ENCODE data around the gene GSTT2. TPM values are rescaled to one million over a fixed set of nuclear protein-coding genes. Genes with fewer than 3 reads are reported as not detected.
A peak's percentile ranks its signal among the peaks of the same experiment; 100 is the strongest.

Gene GSTT2
- total and polyA plus RNA-seq, 9 of the 15 experiments (the other 6 are each of a cell fraction or from before 2014, with no cell fraction given), result not detected

- TF ChIP-seq MGA (IDR thresholded peaks at IDR 0.05) (0 out of 2 replicates have a peak, but pooled peaks have one; percentile 15), LEF1 (IDR thresholded peaks at IDR 0.05) (peak; percentile 41; the same call in 1 of the 2 replicates), WHSC1 (IDR thresholded peaks at IDR 0.05; ENCODE audit: low read length) (no peak), CCNT2 (IDR thresholded peaks at IDR 0.05; ENCODE audit: borderline replicate concordance, extremely low read depth, insufficient read length, low read depth, low read length) (peak; percentile 17), TEAD4 (IDR thresholded peaks at IDR 0.05; ENCODE audit: low read length) (peak; percentile 52; the same call in 1 of the 2 replicates), TEAD4 (CRISPR knock-in tag; IDR thresholded peaks at IDR 0.05; ENCODE audit: borderline replicate concordance) (no peak)
Measured at GRCh38 chr22:24009227-24010017, 29.5 kb downstream of the GSTT2 start (continued).

Measured in K562 (cell line).